HL-60 (cell line): ENCODE results near the gene KRT78.

ENCODE experiments used
- POLR2AphosphoS5 ChIP-seq: IDR thresholded peaks from 2 replicates; pipeline ENCODE4 v1.6.1; 2012; ENCODE audit warnings: low read depth
- SPI1 ChIP-seq: IDR thresholded peaks from 2 replicates; pipeline ENCODE4 v1.6.1; 2012; ENCODE audit warnings: low read depth, mild to moderate bottlenecking, borderline replicate concordance
- TF ChIP-seq, protein P1 (sequence below): IDR thresholded peaks from one replicate; pipeline ENCODE4 v1.5.1; 2011; ENCODE audit warnings: low read length, control low read depth, inconsistent platforms; ENCODE audit not compliant: insufficient read depth

DNA sequence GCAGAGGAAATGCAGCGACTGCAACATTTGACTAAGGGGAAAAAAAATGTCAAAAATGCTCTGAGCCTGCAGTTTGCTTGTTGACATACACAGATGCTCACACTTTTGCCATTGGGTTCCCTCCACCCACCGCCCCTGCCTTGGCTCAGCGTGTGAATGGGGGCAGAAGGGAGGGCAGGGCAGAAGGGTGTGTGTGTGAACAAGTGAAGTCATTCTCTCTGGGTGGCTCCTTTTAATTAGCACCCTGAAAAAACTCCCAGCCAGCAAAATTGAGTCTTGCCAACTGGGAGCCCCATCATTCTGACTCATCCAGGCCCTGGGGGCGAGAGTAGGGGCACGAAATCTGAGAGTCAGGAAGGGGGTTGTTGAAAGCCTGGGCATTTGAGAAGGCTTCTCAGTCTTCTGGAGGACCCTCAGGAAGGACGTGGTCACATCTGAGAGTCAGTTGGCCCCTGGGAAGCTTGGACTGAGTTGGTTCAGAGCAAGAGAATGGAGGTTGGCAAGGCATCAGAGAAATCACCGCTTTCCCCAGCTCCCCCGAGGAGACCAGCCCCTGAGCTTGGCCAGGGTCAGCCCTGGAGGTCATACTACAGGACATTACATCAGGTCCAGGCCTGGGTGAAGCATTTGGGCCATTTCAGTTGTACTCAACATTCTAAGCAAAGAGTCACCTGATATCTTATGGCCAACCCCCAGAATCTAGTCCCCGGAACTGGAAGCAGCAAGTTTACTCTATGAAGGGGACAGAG, 22.7 kb upstream of the KRT78 start:
- TF ChIP-seq, protein P1, sequence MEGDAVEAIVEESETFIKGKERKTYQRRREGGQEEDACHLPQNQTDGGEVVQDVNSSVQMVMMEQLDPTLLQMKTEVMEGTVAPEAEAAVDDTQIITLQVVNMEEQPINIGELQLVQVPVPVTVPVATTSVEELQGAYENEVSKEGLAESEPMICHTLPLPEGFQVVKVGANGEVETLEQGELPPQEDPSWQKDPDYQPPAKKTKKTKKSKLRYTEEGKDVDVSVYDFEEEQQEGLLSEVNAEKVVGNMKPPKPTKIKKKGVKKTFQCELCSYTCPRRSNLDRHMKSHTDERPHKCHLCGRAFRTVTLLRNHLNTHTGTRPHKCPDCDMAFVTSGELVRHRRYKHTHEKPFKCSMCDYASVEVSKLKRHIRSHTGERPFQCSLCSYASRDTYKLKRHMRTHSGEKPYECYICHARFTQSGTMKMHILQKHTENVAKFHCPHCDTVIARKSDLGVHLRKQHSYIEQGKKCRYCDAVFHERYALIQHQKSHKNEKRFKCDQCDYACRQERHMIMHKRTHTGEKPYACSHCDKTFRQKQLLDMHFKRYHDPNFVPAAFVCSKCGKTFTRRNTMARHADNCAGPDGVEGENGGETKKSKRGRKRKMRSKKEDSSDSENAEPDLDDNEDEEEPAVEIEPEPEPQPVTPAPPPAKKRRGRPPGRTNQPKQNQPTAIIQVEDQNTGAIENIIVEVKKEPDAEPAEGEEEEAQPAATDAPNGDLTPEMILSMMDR = no peak
- no peak for TF ChIP-seq POLR2AphosphoS5
- no peak for TF ChIP-seq SPI1
